Superior temporal gyrus (tissue), 1 donor: ENCODE data around the gene TEX29.

Experiments used
- DNase-seq: peaks from one replicate; pipeline ENCODE4 v3.0.0-alpha.2; 2016; ENCODE audit errors: extremely low spot score

TEX29 gene

DNA sequence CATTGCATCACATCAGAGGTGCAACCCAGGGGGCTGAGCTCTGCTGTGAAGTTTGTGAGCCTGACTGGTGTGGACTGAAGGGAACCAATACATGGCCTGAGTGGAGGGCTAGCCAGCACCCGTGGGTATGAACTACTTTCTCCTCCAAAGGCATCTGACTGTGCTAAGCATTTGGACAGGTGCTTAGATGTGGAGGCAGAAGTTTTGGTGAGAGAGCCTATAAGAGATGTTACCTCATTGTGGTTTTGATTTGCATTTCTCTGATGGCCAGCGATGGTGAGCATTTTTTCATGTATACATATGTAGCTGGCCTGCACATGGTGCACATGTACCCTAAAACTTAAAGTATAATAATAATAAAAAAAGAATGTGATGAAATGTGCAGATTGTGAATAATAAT is 46.9 kb downstream of the TEX29 start:
- DNase-seq = no peak

DNA sequence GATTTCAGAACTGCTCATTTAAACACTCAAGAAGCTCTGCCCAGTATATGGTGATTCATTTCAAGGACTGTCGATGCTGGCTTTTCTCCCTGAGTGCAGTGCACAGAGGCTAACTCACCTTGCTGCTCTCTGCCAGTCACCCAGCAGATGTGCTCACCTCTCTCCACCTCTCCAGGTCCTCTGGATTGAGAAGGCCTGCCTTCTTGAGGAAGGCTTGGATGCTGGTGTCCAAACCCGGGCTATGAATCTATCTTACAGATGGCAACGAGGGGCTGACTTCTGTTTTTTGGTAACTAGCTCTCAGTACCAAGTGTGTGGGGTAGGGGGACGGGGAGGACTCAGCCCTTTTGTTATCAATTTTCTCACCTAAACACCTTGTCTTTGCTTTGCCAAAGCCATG is 47.6 kb downstream of the TEX29 start:
- no peak for DNase-seq

DNA sequence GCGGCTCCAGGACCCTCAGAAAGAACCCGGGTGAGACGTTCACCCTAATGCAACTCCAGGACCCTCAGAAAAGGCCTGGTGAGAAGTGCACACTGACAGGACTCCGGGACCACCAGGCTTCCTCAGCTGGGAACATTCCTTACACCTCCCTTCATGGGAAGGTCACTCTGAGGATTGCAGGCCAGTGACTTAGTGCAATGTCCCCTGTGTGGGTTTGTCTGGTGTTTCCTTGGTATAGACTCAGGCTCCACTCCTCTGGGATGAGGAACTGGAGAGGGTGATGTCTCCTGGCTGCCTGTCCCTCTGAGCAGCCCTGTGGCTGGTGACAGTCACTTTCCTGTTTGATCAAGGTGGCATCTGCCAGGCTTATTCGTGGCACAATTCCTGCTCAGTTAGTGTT is 49.7 kb downstream of the TEX29 start:
- DNase-seq = no peak

DNA sequence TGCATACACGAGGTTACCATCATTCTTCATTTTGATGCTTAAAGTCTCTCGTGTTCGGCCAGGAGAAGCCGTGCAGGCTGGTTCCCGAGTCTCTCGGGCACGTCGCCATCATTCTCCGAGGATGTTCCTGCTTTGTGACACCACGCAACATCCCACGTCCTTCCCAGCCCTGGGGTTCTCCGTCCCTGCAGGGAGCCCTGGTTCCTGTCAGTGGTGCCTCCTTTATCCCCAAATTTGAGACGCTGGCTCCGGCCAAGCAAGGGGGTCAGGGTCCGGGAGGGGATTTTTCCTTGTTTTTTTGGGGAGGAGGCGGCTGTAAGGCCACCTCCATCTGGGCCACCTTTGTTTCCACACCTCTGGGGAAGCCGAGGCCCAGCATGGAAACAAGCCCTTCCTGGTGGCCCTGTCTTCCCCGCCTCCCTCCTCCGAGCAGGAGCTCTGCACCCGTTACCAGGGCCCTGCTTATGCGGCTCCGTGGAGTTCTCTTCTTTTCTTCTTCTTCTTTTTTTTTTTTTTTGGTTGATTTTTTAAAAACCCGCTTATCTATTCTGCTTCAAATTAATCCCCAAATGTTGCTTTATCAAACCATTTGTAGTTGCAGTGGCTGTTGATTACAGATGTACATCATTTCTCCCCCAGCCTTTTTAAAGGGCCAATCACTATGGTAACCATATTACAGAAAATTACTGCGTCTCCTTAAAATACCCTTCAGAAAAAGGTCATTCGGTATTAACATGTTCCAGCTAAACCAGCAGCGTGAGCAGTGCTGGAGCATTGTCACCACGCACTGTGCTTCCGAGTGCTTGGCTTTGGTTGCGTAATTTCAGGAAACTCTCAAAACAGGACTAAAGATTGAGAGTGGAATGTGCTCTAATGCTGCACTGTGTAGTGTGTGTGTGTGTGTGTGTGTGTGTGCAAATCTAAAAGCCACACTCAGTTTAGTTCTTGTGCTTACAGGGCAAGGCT is 50.4 kb downstream of the TEX29 start:
- no peak for DNase-seq

DNA sequence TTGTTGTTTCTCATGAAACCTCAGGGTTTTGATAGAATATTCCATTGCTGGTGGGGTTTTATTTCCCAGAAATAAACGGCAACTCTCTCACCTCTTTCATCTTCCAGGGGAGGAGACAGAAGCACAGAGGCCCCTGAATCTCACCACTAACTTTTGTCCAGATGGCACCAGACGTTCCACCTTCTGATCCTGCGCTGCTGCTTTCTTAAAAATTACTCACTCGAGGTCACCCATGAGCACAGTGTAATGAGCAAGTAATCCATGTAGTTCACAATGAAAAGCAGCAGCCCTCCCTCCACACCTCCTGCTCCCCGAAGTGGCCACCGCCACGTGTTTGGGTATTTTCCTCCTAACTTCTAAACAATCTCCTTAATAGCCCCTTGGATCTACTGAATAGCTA is 51.3 kb downstream of the TEX29 start:
- DNase-seq = no peak

GRCh38 chr13:111372651-111373425 is 52.4 kb downstream of the TEX29 start:
- DNase-seq = no peak

DNA sequence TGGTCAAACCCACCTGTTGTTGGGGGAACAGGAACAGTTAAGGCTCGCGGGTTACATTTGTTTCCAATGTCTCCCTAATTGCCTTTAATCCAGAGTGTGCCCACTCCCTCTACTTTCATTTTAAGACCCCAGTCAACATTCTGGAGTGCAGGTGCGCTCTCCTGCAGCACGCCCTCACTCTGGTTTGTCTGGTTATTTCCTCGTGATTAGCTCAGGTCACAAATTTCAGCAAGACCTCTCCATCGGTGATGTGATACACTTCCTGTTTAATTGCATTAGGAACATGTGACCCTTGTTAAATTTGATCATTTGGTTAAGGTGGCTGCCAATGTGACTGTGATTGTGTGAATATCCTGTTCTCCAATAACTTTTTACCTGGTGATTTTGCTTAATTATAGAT is 53.0 kb downstream of the TEX29 start:
- DNase-seq = no peak

GRCh38 chr13:111380431-111380830 is 60.0 kb downstream of the TEX29 start:
- no peak for DNase-seq

DNA sequence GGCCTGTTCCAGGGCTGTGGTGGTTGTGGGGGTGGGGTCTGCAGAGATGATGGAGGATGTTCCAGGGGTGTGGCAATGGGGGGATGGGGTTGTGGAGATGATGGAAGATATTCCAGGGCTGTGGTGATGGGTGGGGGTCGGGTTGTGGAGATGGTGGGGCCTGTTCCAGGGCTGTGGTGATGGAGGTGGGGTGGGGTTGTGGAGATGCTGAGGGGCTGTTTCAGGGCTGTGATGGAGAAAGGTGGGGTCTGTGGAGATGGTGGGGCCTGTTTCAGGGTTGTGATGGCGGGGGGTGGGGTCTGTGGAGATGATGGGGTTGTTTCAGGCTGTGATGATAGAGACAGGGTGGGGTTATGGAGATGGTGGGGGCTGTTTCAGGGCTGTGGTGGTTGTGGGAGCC is 62.0 kb downstream of the TEX29 start:
- DNase-seq = no peak

GRCh38 chr13:111382877-111383276 is 62.4 kb downstream of the TEX29 start:
- no peak for DNase-seq

- no peak for DNase-seq
Observed at GRCh38 chr13:111383591-111384440, 63.4 kb downstream of the TEX29 start.

DNA sequence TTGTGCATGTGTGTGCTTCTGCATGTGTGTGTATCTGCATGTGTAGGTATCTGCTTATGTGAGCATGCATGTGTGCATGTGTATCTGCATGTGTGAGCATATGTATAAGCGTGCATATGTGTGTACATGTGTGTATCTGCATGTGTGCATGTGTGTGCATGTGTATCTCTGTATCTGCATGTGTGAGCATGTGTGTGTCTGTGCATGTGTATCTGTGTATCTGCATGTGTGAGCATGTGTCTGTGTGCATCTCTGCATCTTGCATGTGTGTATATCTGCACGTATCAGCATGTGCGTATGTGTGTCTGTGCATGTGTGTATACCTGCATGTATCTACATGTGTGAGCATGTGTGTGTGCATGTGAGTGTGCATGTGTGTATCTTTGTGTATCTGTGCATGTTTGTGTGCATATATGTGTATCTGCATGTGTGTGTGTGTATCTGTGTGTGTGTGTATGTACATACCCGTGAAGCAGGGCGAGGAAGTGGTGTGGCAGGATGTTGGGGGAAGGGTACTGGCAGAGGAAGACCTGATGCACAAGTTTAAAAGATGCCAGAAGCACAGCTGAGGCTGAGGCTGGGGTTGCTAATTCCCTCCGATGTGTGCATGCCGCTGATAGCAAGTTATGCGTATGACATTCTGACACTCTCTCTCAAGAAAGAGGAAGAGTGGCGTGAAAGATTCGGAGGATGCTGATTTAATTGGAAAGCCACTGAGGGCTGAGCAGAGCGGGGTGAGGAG is 64.2 kb downstream of the TEX29 start:
- DNase-seq = no peak

GRCh38 chr13:111385183-111385857 is 64.9 kb downstream of the TEX29 start:
- DNase-seq = no peak

DNA sequence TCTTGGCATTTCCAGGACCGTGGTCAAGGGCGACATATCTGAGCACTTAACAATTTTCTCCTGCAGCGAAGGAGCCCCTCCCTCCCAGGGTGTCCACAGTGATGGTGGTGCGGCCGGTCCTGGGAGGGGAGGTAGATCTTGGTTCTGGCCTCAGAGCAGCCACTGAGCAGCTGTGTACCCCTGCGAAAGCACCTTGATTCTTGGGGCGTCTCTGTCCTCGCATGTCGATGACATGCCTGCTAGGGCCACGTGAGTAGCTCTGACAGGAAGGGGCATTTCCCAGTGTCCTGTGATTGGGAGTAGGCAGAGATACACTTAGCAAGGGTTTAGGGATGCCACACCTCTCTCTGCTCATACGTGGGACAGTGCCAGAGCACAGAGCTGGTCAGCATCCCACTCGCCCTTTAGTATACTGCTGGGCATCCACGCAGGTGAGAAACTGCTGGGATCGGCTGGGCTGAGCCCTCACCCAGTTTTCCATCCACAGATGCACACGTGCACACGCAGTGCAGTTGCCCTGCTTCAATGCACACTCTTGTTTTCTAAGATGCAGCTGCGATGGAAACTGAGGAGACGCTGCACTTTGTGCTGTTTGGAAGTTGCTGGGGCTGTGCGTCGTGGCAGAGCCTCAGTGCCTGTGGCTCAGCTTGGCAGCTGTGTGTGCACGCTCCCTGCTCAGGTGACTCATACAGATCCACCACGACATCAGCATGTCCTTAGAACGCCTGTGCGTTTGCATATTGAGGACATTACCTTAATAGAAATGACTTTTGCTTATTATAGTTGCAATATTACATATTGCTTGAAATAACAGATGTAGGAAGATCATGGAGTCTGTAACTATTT is 66.8 kb downstream of the TEX29 start:
- no peak for DNase-seq

- DNase-seq = no peak
Observed at GRCh38 chr13:111387945-111388600, 67.6 kb downstream of the TEX29 start.

- DNase-seq = no peak
Observed at GRCh38 chr13:111388851-111389500, 68.5 kb downstream of the TEX29 start.

GRCh38 chr13:111389621-111390521 is 69.4 kb downstream of the TEX29 start:
- no peak for DNase-seq
